NCI-H2227 (cell line): ENCODE data around the gene OXLD1.

ENCODE experiments used
- DNase-seq: peaks from one replicate; lab custom pipeline; 2025; ENCODE audit not compliant: unreplicated experiment; lab: John Stamatoyannopoulos, UW

The OXLD1 gene

DNA sequence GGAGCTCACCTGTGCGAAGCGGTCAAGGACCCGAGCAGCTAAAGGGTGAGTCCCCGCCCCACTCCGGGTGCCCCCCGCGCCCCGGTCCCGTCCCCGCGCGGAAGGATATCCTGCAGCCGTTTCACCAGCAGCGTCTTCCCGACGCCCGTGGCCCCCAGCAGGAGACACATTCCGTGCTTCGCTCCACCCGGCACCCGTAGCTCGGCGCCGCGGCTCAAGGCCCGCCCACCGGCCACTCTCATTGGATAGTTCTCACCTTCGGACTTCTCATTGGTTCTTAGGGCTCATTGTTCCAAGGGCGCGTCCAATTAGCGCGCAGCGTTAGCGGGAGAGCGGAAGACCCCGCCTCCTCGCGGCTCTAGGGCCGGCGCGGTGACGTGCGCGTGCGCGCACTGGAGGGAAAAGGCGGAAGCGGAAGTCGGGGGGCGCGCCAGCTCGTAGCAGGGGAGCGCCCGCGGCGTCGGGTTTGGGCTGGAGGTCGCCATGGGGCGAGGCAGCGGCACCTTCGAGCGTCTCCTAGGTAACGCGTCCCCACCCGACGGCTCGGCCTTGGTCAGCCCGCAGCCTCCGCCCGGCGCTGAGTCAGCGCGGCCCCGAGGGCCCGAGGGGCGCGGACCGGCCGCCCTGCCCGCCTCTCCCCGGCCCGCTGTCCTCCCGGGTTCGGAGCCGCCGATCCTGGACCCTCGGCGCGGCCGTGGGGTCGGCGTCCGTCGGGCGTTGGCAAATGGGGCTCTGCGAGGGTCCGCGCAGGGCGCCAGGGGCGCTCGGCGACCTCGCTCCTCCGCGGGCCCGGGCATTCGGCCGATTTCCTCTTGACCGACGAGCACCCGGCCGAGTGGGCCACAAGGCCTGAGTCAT is 17.4 kb upstream of the OXLD1 start, which contains the start of the genes ARL16 and HGS:
Gene ARL16 (minus strand): TSS at position 214 of the 858 bp plus-strand sequence. CDS start 44 bp downstream, at position 170.
Gene HGS (plus strand): TSS at position 428 of the 858 bp plus-strand sequence. CDS start 56 bp downstream, at position 484.
- peak; percentile 100 for DNase-seq

DNA sequence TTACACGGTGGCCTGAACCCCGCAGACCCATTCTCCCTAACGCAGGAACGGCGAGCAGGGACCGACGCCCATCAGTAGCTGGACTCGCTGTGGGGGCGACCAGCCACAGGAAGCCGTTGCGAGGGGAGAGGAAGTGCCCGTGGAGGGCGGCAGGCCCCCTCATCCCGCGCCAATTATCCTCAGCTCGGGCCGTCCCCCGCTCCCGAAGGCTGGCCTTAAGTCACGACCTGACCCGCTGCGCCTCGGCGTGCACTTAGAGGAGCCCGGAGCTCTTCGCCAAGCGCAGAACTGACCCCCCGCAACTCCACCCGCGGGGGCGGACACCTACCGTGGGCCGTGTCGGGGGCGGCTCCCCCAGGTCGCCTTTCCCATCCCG is 16.8 kb upstream of the OXLD1 start:
- peak; percentile 63 for DNase-seq

GRCh38 chr17:81682565-81683207 is 16.3 kb upstream of the OXLD1 start:
- DNase-seq = peak; percentile 56

DNA sequence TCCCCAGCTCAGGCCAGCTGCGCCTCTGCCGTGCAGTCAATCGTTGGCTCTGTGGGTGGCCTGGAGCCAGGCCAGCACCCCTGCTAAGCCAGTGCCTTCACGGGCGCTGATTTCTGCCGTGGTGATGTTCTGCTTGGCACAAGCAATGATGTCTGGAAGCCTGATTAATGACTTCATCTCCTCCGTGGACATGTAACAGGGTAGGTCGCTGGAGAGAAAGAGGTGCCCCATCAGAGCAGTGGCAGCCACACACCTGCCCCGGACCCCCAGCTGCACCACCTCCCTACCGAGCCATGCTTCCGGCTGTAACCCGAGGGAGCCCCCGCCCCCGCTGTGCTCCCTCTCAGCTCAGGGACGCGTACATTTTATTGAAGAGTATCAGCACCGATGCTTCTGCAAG is 15.3 kb upstream of the OXLD1 start:
- no peak for DNase-seq

- no peak for DNase-seq
Observed at GRCh38 chr17:81680150-81680549, 13.7 kb upstream of the OXLD1 start.

DNA sequence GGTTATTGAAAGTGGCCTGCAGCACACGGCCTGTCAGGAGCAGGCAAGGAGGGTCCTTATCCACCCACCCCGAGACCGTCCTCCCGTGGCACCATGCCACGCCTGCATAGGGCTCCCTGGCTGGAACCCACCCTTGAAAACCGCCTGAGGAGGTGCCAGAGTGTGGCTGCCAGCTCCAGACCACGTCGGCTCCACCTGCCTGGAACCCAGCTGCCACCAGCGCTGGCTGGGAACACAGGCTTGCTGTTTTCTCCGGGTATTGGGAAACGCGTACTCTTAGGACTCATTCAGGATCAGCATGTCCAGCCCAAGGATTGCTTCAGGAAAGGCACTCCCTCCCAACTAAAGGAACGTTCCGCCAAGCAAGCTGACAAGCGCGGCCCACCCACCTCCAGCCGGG is 10.5 kb upstream of the OXLD1 start:
- no peak for DNase-seq

DNA sequence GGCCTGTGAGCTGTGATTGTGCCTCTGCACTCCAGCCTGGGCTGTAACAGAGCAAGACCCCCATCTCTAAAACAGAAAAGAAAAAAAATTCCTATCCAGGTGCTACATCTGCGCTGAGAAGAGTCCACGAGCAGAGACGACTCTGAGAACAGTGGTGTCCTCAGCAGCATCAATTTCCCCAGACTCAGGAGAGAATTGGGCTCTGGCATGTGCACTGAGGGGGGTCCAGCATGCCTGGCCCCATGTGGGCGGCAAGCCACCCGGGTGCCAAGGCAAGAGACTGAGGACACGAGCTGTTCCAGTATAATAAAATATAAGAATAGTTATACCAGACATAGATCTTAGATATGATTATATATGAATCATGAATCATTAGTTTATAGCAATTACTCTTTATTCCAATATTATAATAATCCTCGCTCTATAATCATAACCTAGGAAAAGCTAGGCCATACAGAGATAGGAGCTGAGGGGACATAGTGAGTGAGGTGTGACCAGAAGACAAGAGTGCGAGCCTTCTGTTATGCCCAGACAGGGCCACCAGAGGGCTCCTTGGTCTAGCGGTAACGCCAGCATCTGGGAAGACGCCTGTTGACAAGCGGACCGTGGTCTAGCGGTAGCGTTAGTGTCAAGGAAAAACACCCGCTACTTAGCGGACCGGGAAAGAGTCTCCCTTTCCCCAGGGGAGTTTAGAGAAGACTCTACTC is 9.3 kb upstream of the OXLD1 start:
- peak; percentile 50 for DNase-seq

- no peak for DNase-seq
Observed at GRCh38 chr17:81673561-81674258, 7.3 kb upstream of the OXLD1 start.

DNA sequence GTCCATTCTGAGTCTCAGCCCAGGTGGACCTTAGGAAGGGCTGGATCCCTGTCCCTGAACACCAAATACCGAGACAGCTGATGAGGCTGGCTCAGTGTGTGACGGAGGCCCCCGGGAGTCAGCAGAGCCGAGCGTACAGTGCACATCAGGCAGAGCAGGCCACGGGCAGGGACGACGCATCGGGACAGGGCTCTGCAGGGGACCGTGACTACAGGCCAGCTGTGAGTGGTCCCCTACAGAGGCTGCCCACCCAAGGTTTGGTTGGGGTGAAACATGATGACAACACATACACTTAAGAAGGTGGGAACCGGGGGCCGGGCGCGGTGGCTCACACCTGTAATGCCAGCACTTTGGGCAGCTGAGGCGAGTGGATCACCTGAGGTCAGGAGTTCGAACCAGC is 6.5 kb upstream of the OXLD1 start:
- DNase-seq = no peak

- peak; percentile 21 for DNase-seq
Observed at GRCh38 chr17:81672504-81672903, 6.1 kb upstream of the OXLD1 start.

- no peak for DNase-seq
Observed at GRCh38 chr17:81667754-81668153, 1.3 kb upstream of the OXLD1 start.

DNA sequence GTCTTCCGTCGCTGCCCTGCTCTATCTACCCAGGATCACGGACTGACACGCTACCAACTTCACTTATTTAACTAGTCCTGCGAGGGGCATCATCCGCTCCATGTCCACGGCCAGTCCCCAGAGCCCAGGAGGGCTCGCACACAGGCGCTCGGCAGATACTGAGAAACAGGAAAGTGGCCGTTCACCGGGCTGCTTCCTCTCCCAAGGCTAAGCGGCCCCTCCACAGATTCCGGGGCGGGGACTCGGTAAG is 388 bp downstream of the OXLD1 start:
- peak; percentile 84 for DNase-seq

- DNase-seq = peak; percentile 69
Observed at GRCh38 chr17:81665205-81666091, 957 bp downstream of the OXLD1 start.

DNA sequence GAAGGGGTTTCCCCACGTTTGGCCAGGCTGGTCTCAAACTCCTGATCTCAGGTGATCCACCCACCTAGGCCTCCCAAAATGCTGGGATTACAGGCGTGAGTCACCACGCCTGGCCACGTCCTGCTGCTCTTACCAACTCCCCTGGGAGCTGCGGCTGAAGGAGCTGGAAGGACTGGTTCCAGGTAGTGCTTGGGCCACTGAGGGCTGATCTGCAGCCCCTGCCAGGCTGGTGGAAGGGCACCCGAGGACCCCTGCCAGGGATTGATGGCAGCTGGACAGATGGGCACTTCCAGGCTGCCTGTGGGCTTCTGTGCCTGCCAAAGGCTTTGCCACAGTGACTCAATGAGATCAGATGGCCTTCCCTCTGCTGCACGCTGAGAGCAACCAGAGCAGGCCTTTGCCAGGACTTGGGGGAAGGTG is 2.3 kb downstream of the OXLD1 start:
- DNase-seq = no peak

DNA sequence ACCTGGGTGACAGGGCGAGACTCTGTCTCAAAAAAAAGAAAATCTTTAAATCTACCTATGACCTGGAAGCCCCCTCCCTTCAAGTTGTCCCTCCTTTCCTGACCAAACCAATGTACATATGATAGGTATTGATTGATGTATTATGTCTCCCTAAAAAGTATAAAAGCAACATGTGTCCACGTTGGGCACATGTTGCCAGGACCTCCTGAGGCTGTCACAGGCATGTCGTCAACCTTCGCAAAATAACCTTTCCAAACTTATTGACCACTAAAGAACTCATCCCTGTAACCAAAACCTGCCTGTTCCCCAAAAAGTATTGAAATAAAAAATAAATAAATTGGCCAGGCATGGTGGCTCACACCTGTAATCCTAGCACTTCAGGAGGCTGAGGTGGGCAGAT is 4.4 kb downstream of the OXLD1 start:
- no peak for DNase-seq

DNA sequence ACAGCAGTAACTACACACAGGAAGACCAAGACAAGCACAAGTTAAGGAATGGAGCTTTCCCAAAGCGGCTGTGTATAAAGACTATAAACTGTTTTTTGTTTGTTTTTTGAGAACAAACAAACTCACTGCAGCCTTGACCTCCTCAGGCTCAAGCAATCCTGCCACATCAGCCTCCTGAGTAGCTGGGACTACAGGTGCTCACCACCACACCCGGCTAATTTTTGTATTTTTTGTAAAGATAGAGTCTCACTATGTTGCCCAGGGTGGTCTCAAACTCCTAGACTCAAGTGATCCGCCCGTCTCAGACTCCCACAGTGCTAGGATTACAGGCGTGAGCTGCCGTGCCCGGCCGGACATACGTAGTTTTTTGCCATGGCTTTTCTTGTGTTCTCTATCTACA is 6.0 kb downstream of the OXLD1 start:
- no peak for DNase-seq

GRCh38 chr17:81659038-81659437 is 7.4 kb downstream of the OXLD1 start:
- DNase-seq = no peak

DNA sequence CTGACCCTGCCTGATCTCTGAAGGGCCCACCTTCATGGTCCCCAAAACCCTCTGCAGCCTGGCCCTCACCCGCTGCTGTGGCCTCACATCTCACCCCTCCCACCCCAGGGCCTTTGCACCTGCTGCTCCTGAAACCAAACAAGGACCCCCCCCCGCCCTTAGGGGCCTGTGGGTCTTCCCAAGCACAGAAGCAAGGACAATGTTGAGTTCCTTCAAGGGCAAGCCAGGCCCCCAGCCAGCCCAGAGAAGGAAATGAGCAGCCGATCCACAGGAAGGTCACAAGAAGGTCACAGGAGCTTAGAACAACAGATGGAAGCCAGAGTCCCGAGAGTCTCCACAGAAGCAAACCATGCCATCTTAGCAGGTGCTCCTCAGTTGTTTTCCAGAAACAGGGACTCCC is 9.6 kb downstream of the OXLD1 start:
- no peak for DNase-seq

DNA sequence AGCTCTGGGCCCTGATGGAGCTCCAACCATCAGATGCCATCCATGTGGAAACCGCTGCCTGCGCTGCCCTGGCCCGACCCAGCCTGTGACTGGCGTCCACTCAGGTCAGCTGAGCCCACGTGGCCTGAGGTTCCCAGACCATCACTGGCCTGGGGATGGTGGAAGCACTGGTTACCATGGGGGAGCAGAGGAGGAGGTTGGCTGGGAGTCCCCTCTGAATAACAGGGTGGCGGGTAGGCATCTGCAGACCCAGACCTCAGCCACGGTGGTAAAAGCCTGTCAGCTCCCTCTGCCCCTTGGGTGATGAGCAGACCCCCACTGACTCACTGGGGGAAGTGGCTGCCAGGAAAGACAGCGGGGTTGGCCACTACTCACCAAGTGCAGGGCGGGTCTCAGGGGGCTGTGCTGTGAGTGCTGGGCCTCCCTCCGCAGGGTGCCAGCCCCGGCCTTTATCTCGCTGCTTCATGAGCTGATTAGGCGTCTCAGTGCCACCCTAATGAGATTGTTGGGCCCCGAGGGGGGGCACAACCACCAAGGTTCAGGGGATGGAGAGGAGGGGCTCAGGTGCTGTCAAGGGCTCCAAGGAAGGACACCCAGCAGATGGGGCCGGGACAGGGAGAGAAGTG is 10.2 kb downstream of the OXLD1 start, which contains the start of gene PDE6G:
Gene PDE6G (minus strand): TSS at position 425 of the 626 bp plus-strand sequence. CDS start 3,237 bp downstream, outside the sequence.
- no peak for DNase-seq
